DMS79 (cell line): ENCODE results near the gene TCERG1L.

Source experiments
- DNase-seq: peaks from one replicate; lab custom pipeline; 2025; lab: John Stamatoyannopoulos, UW

Gene TCERG1L

DNA sequence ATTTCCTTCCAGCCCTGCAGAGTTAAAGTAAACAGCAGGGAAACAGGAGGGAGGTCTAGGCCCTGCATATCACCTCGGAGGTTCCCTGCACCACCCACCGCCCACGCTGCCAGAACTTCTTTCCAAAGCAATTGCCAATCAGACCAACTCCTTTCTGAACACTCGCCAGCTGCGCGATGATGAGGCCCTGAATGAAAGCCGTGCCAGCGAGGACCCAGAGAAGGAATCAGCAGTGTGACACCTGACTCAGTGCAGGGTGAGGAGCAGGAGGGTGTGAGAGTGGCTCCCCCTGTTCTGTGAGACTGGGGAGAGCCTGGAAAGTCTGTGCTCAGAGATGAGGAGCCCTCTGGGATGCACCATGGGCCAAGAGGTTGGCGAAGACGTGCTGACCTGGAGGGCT is 3.3 kb upstream of the TCERG1L start:
- no peak for DNase-seq

DNA sequence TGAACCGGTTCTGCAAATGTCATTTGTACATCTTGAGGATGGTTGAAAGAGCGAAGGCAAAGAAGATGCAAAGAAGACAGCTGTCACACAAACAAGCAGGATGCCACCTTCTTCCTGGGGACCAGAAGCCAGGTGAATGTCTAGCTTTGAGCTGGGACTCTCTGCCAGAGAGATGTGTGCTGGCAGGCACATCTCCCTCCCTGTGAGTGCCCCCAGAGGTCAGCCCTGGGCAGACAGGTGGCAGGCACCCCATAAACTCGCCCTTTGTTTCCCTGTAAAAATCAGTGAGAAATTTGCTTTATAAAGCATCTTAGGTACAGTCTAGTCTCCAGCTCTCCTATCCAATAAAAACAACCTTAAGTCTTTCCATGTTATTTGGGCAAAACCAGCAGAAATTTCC is 2.6 kb upstream of the TCERG1L start:
- no peak for DNase-seq

DNA sequence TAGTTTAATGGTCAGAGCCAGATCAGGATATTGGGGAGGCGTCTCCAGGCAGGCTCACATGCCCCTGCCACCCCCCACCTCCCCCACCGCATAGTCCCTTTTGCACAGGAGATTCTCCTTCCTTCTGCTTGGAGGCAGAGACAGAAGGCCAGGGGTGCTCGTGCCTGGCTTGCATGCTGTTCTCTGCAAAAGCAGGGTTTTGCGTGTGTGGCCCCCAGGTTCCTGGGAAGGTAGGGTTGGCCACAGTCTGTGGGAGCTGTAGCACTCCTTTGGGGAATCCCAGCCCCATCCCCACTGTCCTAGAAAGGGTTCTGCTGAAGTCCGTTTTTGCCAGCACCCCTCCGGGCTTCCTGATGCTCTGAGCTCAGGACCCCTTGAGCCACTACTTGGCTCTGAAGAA is 1.9 kb upstream of the TCERG1L start:
- no peak for DNase-seq

DNA sequence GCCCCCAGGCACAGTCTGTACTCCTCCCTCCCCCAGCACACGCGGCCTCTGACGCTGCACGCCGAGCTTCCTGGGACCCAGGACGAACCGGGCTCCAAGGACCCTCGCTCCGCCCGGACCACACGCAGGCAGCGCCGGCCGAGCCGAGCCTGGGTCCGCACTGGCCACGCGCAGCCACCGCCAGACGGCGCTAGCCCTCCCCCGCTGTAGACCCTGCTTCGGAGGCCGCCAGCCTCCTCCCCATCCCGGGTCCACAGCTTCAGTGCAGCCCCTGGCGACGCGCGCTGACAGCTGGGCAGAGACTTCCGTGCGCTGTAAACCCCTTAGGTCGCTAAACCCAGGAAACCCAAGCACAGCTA is 936 bp upstream of the TCERG1L start:
- peak; percentile 37 for DNase-seq

DNA sequence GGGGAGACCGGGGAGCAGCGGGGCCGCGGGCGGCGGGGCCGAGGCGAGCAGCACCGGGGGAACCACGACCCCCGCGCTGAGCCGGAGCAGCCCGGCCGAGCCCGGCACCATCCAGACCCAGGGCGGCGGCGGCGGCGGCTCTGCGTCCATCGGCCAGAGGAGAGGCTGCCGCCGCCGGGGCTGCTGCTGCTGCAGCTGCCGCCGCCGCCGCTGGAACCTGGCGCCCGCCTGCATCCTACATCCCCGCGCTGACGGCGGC is 190 bp downstream of the TCERG1L start:
- DNase-seq = no peak

DNA sequence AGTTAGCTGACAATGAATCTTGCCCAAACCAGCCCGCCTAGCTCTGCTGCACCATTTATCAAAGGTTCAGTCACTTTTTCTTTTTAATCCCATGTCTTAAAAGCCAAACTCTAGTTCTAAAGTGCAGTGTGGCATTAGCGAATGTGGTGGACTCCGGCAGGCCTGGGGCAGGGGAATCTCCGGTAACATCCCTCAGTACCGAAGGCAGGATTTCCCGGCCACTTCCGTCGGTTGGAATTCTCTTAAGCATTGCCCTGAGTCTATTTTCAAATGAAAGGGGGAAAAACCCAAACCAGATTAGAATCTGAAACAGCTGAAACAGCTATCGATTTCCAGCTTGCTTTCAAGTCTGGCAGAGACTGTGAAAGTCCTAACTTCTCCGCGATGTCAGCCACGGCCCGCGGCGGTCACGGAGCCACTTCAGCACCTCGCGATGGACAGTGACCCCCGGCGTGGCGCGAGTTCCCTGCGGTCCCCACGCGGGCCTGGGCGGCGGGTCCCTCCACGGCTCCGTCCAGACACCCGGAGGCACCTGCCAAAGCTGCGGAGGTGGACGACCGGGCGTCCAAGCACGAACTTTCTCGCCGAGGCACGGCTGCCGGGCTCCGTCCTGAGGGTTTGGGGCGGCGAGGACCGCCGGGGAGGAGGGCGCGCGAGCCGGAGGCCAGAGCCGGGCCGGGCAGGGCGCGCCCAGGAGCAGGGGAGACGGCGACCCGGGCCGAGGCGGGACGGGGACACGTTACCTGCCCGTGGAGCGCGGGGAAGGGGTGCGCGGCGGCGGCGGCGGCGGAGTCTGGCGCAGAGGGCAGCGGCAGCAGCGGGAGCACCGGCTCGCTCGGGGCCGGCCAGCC is 745 bp downstream of the TCERG1L start:
- no peak for DNase-seq

- no peak for DNase-seq
Measured at GRCh38 chr10:131310142-131310541, 1.4 kb downstream of the TCERG1L start.

GRCh38 chr10:131300508-131300907 is 11.0 kb downstream of the TCERG1L start:
- DNase-seq = no peak

- no peak for DNase-seq
Measured at GRCh38 chr10:131290781-131291180, 20.7 kb downstream of the TCERG1L start.

- DNase-seq = no peak
Measured at GRCh38 chr10:131288648-131289047, 22.9 kb downstream of the TCERG1L start.

DNA sequence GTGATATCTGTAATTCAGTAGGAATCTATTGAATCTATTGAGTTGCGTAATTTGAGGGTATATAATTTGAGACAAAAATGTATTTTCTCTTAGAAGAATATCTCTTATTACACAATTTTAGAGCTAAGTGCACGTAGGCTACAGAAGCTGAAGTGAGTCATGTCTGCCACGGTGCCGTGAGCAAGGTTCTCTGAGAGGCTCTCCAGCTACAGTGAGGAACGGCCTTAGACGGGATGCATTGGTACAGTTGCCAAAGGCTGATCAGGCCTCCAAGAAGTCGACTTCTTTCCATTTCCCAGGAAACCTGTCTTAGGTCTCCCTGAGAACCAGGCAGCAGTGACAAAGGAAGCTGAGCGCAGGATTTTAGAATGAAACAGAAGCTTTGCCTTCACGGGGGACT is 28.6 kb downstream of the TCERG1L start:
- DNase-seq = no peak

- no peak for DNase-seq
Measured at GRCh38 chr10:131280101-131280500, 31.4 kb downstream of the TCERG1L start.

GRCh38 chr10:131279516-131279915 is 32.0 kb downstream of the TCERG1L start:
- no peak for DNase-seq

DNA sequence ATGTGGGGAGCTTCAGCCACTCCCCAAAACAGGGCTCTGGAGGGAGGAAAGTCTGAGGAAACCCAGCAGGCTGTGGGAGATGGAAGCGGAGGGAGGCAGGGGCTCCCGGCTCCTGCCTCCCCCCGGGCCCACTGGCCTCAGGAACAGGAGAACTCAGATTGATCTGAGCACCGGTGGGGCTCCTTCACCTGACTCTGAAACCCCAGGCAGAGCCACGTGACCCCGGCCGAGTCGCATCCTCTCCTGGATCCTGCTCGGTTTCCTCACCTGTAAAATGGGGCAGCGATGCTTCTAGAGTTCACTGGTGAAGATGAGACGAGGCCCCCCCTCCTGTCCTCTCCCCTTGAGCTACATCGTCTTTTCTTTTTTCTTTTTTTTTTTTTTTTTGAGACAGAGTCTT is 33.6 kb downstream of the TCERG1L start:
- DNase-seq = no peak

- DNase-seq = no peak
Measured at GRCh38 chr10:131277278-131277677, 34.2 kb downstream of the TCERG1L start.

DNA sequence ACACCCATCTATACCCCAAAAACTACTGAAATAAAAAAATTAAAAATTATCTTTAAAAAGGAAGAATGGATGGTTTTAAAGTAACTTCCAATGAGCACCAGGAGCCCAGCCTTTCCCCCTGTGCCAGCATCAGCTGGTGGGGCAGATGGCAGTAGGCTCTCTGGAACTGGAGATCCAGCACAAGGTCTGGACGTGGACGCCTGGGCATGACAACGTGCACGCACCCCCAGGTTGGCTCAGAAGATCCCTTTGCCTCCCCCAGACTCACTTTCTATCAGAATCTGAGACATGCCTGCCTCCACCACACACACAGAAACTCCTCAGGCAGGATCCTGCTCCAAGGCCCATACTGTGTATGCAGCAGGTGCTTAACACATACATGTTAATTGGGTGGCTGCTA is 35.8 kb downstream of the TCERG1L start:
- DNase-seq = no peak

DNA sequence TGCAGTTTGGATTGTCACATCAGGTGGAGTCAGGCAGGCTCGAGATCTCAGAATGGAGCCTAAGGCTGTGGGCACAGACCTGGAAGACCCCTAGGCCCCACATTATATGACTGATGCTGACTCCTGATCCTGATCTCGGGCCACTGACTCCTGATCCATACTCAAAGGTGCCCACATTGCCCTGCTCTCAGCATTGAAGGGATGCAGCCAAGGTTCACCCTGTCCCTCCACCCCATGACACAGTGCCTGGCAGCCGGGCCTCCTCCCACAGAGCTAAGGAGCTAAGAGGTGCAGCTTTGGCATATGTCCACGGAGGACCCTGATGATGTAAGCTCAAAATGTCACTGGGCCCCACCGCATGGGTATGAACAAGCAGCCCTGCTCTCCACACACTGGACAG is 36.6 kb downstream of the TCERG1L start:
- DNase-seq = no peak

GRCh38 chr10:131274133-131274880 is 37.2 kb downstream of the TCERG1L start:
- no peak for DNase-seq

DNA sequence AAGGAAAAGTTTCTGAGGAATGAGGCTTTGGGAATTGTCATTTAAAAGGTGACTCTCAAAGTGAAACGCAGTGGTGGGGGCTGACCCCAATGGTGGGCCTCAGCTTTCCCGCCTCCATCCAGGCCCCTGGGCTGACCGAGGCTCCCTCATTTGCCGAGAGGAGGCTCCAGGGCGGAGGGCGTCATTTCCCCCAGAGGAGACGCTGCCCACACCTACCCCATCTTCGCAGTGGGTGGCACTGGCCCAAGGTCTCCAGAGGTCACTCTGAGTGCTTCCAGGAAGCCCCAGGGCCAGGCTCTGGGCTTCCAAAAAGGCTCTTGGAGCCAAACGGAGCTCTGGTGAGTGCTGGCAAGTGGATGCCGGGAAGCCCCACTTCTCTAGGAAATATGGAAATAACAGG is 38.0 kb downstream of the TCERG1L start:
- DNase-seq = no peak

DNA sequence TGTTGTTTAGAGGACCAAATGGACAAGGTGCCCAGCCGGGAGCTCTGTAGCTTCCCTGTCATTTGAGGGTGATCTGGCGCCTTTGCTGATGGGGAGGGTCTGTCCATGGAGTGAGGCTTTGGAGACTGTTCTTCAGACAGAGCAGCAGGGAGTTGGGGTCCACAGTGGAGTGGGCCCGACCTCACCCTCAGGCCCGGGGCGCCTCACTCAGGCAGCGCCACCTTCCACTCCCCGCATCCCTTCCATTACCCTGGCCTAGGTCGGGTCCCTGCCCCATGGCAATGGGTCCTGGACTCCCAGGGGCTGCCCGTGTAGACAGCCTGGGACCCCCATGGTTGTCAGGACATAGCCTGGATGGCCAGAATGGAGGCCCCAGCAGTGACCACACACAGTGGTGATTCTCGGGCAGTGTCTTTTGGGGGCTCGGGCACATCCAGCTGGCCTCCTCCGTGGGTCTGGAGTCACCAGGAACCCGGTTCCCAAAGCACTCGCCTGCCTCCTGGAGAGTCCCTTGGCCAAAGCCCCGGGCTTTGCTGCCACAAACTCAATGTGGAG is 38.5 kb downstream of the TCERG1L start:
- DNase-seq = no peak

- no peak for DNase-seq
Measured at GRCh38 chr10:131271966-131272365, 39.6 kb downstream of the TCERG1L start.

DNA sequence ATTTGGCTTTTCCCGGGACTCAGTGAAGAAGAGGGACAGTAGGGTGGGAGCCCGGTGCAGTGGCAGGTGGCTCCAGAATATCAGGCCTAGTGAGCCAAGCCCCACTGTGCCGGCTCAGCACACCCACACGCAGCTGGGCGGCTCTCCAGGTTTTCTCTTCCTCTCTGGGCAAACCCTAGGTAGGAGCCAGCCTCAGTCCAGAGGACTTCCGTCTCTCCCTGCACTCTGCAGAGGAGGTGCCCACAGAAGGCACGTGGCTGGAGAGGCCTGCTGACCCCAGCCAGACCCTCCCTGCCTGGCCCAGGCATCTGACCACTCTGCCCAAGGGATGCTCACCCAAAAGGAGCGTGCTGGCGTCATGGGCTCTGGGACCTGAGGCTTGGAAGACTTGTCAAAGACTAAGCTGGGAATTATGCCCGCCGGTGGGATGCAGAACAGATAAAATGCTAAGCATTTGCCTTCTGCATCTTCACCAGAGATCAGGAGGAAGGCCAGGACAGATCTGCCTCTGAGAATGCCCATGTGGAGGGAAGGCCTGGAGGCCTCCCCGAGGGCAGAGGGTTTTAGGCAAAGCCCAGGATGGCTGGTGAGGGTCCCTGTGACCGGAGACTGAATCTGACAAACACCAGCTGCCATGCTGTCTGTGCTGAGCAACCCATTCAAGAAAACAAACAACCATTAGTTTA is 40.2 kb downstream of the TCERG1L start:
- DNase-seq = no peak
